ENCODE data around the gene YIF1B. TPM values are rescaled to one million over a fixed set of nuclear protein-coding genes. Genes with fewer than 3 reads are reported as not detected.

The YIF1B gene
- total and polyA plus RNA-seq, 2 donors (not counting 1 experiment from before 2014, with no cell fraction given): 31.6 to 58.3 TPM

- no peak for TF ChIP-seq CTCF (IDR thresholded peaks at IDR 0.05)
- TF ChIP-seq EZH2 (IDR thresholded peaks at IDR 0.05; ENCODE audit: borderline replicate concordance, insufficient read depth, low read depth, low read length, poor library complexity, severe bottlenecking): no peak
- Mint-ChIP-seq H3K4me1 (peaks cover 3% of the 10 kb centered on the region), H3K27me3 (no peaks in the 10 kb centered on the region), H3K4me3 (no peak overlapping the region), H3K9me3 (ENCODE audit: insufficient read depth) (no peaks in the 10 kb centered on the region), H3K27ac (no peak overlapping the region)
- Histone ChIP-seq H3K27ac (ENCODE audit: low read length in 2 of 2) (no peak overlapping the region), H3K27me3 (replicated peaks in 1 of 4; ENCODE audit: control extremely low read depth in 1 of 4, control insufficient read depth in 3 of 4, insufficient read depth in 4 of 4, low read length in 3 of 4) (no peaks in the 10 kb centered on the region), H3K9ac (ENCODE audit: low read length) (no peak overlapping the region), H3K4me2 (replicated peaks; ENCODE audit: low read depth, low read length, poor library complexity, severe bottlenecking) (no peak overlapping the region), H4K20me1 (ENCODE audit: control insufficient read depth, insufficient read depth, low read length, poor library complexity, severe bottlenecking) (no peaks in the 10 kb centered on the region), H3K4me1 (ENCODE audit: control insufficient read depth in 2 of 2, insufficient read depth in 2 of 2, low read length in 2 of 2) (peaks cover 0 to 4% of the 10 kb centered on the region in 2 donors), H3K4me3 (ENCODE audit: control extremely low read depth in 1 of 5, extremely low read depth in 1 of 5, insufficient read depth in 1 of 5, low read depth in 2 of 5, low read length in 4 of 5) (no peak overlapping the region), H3K36me3 (replicated peaks in 1 of 2; ENCODE audit: control extremely low read depth in 1 of 2, control insufficient read depth in 1 of 2, extremely low read depth in 1 of 2, insufficient read depth in 2 of 2, low read length in 1 of 2) (peaks cover 0 to 8% of the 10 kb centered on the region in 2 experiments), H3K9me3 (ENCODE audit: control extremely low read depth in 1 of 3, control insufficient read depth in 2 of 3, insufficient read depth in 1 of 3, low read length in 2 of 3) (no peaks in the 10 kb centered on the region), H2AFZ (ENCODE audit: insufficient read depth, low read depth, low read length, poor library complexity, severe bottlenecking) (no peak overlapping the region), H3K79me2 (ENCODE audit: control insufficient read depth, insufficient read depth, low read length) (no peaks in the 10 kb centered on the region)
- ChIA-PET POLR2A (no interaction called here), CTCF (interaction anchor here (1.6 to 4.7 kb wide), 4 partner anchors 66 to 105 kb away, joined by 4 to 55 read pairs (median 9); no protein-coding TSS in a partner anchor)
- DNase-seq (no peak), ATAC-seq (ENCODE audit: low read depth) (no peak)
- intact Hi-C loops (cut with micrococcal nuclease): loop anchor here (10.0 kb wide), 2 partner anchors 607 to 1117 kb away; partner anchors contain the start of genes ZNF383 and ZNF585B
- WGBS (ENCODE audit: insufficient coverage): no CpG with 5 or more reads among the region's 1 CpG
Measured at GRCh38 chr19:38331728-38332127, 16.0 kb upstream of the YIF1B start.

GRCh38 chr19:38329651-38330050 is 13.9 kb upstream of the YIF1B start:
- Mint-ChIP-seq H3K9me3 (ENCODE audit: insufficient read depth) (no peaks in the 10 kb centered on the region), H3K27ac (no peak overlapping the region), H3K4me3 (no peak overlapping the region), H3K27me3 (no peaks in the 10 kb centered on the region), H3K4me1 (no peaks in the 10 kb centered on the region)
- intact Hi-C loops (cut with micrococcal nuclease): loop anchor here (10.0 kb wide), 2 partner anchors 605 to 1115 kb away; partner anchors contain the start of genes ZNF383 and ZNF585B
- no peak for TF ChIP-seq CTCF (IDR thresholded peaks at IDR 0.05)
- no peak overlapping the region for H3K4me3 ChIP-seq (ENCODE audit: control extremely low read depth in 1 of 5, extremely low read depth in 1 of 5, insufficient read depth in 1 of 5, low read depth in 2 of 5, low read length in 4 of 5)
- WGBS (ENCODE audit: insufficient coverage): 96% methylated on average over 7 of the region's 7 CpGs
- no peaks in the 10 kb centered on the region for H3K27me3 ChIP-seq (replicated peaks in 1 of 4; ENCODE audit: control extremely low read depth in 1 of 4, control insufficient read depth in 3 of 4, insufficient read depth in 4 of 4, low read length in 3 of 4)
- no peaks in the 10 kb centered on the region for H3K4me1 ChIP-seq (ENCODE audit: control insufficient read depth in 2 of 2, insufficient read depth in 2 of 2, low read length in 2 of 2)
- H3K79me2 ChIP-seq (ENCODE audit: control insufficient read depth, insufficient read depth, low read length): no peaks in the 10 kb centered on the region
- no peak overlapping the region for H2AFZ ChIP-seq (ENCODE audit: insufficient read depth, low read depth, low read length, poor library complexity, severe bottlenecking)
- H3K36me3 ChIP-seq (replicated peaks in 1 of 2; ENCODE audit: control extremely low read depth in 1 of 2, control insufficient read depth in 1 of 2, extremely low read depth in 1 of 2, insufficient read depth in 2 of 2, low read length in 1 of 2): peaks cover 1 to 11% of the 10 kb centered on the region in 2 experiments
- ATAC-seq (ENCODE audit: low read depth) (no peak), DNase-seq (no peak)
- no peaks in the 10 kb centered on the region for H4K20me1 ChIP-seq (ENCODE audit: control insufficient read depth, insufficient read depth, low read length, poor library complexity, severe bottlenecking)
- no peak overlapping the region for H3K4me2 ChIP-seq (replicated peaks; ENCODE audit: low read depth, low read length, poor library complexity, severe bottlenecking)
- POLR2A ChIA-PET: interaction anchor here (0.6 kb wide), 1 partner anchor 202 kb away, joined by 4 read pairs; no protein-coding TSS in a partner anchor
- no peak overlapping the region for H3K9ac ChIP-seq (ENCODE audit: low read length)
- CTCF ChIA-PET: interaction anchor here (2.7 kb wide), 1 partner anchor 86 kb away, joined by 15 read pairs; no protein-coding TSS in a partner anchor
- no peaks in the 10 kb centered on the region for H3K9me3 ChIP-seq (ENCODE audit: control extremely low read depth in 1 of 3, control insufficient read depth in 2 of 3, insufficient read depth in 1 of 3, low read length in 2 of 3)
- no peak overlapping the region for H3K27ac ChIP-seq (ENCODE audit: low read length in 2 of 2)

Data from B cell (primary cell).